Activated CD4-positive, alpha-beta T cell treated with anti-CD3 and anti-CD28 coated beads for 24 hours (primary cell): ENCODE data around the gene GGACT.

Source experiments
- DNase-seq, 2 donors: peaks; one replicate each; pipeline ENCODE4 v3.0.0-alpha.2; 2020; ENCODE audit warnings: low read depth in 2 of 2

The GGACT gene

DNA sequence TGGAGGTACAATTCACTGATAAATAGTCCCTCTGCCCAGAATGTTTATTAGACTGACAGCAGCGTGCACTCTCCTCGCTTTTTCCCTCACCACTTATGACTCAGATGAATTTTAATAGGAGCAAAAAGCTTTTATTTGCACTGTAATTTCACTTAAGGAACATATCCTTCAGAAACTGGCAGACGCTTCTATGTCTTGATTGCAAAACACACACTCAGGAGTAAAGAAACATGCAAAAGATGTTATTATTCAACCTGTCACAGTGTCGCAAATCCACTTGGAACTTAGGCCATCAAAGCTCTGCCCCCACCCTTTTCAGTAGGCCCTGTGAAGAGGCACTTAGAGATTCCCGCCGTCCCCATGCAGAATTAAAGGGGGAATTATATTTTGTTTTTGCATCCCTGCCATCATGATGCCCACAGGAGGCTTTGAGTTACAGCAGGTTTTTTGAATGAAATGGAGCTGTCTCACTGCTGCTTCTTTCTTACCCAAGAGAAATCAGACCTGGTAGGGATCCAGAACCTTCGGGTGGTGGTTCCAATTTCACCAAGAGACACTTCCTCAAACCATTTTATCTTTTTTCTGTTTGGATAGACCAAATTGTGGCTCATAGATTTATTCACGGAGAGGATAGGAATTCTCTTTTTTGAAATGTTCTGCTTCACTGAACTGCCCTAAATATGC is 74.5 kb downstream of the GGACT start:
- DNase-seq, result no peak

DNA sequence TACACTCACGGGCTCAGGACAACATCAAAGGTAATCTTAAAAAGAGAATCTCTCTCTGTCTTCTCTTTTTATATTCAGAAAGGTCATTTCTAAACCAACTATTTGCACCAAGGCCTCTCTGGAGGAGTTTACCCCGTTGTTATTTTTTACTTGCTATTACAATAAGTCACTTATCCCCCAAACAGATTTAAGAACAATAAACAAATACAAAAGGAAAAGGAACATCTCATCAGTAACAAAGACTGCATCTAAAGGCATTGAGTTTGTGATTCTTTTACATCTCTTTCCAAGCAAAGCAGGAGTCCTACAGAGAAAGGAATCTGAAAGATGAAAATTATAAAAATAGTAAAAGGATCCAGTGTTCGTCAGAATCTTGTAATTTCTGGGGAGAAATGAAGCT is 75.4 kb downstream of the GGACT start:
- DNase-seq, result no peak

DNA sequence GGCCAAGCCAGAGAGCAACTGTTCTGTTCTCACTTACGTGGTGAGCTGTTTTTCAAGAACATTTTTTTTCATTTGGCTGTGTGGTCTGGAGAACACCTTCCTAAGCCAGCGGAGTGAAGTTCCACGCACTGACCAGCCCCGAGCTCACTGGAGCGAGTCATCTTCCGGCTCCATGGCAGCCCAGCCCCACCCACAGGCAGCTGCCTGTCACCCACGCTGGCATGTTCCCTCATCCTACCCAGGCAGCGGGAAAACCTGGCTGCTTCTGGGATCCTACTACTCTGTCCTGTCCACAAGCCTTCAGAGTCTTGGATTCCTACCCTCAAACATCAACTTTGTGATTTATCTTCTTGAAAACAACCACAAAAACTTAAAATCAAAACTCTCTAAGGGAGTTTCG is 76.2 kb downstream of the GGACT start:
- no peak for DNase-seq

DNA sequence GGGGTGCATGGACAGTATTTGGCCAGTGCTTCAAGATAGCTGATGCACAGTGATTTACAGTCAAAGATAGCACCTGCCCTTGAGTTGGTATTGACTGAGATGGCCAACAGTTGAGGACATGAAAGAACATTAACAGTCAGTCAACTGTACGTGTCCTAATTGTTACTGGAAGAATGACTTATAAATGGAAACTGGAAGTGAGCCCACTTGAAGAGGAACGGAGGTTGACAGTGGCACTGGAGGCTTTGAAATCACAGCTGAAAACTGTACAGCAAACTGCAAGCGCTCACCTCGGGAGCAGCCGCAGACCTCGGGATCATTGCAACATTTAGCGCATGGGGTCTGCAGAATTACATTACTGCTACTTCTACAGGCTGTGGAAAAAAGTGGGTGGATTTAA is 77.1 kb downstream of the GGACT start:
- no peak for DNase-seq

DNA sequence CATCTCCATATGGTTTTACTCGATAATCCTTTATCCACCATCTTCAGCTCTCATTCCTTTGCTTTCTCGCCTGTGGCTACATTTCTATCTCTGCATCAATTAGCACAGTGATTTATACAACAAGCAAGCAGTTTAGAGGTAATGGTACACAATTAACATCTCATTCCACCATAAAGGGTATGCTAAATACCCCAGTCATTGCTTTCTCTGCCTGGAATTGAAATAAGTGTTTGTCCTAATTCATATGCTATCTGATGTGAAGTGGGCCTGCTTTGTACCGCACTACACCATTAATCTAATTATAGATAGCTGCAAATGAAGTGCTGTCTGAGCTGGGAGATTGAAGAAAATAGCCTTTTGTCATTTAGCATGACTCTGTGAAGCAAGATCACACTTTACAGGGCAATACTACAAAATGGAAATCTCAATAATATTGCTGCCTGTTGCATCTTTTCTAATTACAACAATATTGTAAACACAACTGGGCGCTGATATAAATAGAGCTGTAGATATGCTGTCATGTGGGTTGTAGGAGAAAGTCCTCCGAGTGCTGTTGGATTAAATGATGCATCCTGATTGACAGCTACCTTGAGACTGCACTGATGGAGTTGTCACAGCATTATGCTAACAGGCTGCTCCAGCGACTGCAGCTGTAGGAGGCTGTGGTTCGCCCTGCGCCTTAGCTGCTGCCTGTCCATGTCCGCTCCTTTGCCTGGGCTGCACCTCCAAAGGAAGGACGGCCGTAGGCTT is 78.2 kb downstream of the GGACT start:
- no peak for DNase-seq

DNA sequence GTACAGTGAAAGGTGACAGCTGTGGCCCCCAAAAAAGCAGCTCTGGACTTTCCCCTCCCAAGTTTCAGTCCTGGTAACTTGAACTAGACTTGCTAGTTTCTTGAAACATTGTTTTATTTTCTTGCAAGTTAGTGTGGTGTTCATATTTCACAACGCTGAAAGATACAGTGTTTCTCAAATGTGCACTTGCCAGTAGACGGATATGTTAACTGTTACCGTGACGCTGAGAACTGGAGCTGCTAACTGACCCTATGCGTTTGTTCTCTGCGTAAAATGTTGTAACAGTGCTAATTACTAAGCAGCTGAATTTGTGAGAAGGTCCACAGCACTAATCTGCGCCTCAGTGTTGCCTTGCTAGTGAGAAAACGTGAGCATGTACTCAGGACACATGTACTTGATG is 79.6 kb downstream of the GGACT start:
- no peak for DNase-seq

DNA sequence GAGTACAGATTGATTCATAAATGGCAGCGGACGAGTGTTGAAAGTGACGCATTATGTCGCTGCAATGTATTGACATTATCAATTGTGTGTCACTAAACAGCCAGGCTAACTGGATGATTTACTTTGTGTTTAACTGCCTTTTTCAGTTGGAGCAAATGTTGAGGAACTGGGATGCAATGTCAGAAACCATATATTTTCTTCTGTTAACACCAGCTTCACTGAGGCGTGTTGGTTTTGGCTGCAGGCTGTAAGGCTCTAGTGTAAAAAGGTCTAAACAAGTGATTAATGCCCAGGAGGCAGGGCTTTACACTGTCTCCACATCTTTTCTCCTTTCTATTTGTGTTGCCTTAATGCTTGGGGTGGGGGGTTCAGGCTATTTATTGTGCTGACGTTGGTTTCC is 80.1 kb downstream of the GGACT start:
- no peak for DNase-seq

DNA sequence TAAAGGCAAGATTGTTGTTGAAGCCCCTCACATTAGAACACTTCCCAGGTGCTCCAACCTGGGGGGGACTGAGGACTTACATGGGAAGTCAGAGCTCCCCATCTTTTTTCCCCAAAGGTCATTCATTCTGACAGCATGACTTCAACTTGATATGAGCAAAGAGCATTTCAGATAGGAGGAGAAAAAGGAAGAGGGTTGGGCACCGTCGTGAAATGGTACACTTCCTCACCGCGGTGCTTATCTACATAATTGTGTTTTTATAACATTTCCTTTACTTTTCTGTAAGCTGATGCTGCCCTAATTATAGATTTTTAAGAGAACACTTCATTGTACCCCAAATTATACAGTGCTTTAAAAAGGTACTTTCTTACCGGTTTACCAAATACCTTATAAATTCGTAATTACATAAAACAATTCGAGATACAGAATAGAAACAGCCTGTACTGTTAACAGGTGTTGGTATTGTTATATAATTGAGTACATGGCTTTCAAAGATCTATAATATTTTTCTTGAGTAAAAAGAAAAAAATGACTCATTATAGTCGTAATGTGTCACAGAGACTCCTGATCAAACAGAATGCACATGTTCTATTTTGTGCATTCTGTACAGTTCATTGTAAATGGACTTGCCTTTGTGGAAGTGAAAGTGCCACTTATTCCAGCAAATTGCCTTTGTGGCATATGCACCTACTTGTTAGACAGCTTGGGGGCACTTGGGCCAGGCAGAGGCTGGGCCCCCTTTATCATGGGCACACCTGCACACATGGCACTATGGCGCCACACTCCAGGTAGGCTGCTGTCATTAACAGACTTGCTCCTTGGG is 81.8 kb downstream of the GGACT start:
- DNase-seq, result no peak

DNA sequence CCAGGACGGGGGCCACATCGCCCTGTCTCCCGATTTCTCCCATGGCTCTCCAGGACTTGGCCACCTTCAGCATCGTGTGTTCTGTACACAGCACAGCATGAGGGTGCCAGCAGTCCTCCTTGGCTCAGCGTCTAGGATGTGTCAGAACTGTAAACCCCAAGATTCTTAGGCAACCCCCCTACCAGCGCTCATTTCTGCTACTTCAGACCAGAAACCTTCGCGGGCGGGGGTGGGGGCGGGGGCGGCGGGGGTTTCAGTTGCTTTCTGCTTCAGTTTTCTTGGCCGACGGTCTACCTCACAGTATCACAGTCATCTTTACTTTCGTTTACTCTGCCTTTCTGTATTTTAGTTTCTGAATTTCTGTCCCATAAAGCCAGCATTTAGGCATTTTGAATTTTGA is 82.4 kb downstream of the GGACT start:
- DNase-seq, result peak; percentile 9 to 15

DNA sequence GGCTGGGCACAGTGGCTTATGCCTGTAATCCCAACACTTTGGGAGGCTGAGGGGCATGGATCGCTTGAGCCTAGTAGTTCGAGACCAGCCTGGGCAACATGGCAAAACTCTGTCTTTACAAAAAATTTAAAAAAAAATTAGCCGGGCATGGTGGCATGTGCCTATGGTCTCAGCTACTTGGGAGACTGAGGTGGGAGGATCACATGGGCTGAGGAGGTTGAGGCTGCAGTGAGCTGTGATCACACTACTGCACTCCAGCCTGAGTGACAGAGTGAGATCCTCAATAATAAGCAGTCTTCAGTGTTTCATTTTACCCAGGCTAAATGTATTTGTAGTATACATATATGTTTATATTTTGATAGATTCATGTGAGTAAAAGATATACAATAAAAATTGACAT is 85.0 kb downstream of the GGACT start:
- DNase-seq, result no peak

DNA sequence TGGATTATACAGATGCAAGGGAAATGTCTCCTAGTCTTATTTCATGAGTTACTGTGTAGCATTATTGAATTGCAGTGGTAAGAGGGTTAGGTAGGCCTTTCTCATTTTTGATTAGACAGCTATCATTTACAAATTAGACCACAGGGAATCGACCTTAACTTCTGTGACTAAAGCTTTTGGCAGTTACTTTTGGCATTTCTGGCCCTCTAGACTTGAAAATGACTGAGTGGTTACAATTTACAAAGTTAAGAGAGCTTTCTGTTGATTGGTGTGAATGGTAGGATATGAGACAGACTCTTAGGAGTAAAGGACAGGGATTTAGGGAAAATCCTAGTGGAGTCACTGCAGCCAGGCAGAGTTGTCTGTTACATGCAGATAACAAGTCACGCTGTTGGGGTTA is 86.1 kb downstream of the GGACT start:
- DNase-seq, result no peak

DNA sequence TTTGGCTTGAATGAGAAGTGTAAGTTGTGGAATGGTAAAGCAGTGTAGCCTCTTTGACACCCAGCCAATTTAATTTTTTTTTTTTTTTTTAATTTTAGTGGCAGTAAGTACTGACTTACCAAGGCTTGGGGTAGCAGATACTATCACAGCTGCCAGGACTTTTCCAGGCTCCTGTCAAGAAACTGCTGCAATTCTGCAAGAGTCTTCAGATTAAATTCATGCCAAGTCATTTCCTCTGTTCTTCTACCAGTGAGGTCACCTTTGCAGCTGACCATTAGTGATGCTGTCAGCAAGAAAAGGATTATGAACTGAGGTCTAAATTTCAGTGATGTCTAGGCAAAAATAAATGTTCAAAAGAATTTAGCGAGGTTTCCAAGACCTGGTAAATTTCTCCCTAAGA is 91.2 kb downstream of the GGACT start:
- DNase-seq, result no peak

DNA sequence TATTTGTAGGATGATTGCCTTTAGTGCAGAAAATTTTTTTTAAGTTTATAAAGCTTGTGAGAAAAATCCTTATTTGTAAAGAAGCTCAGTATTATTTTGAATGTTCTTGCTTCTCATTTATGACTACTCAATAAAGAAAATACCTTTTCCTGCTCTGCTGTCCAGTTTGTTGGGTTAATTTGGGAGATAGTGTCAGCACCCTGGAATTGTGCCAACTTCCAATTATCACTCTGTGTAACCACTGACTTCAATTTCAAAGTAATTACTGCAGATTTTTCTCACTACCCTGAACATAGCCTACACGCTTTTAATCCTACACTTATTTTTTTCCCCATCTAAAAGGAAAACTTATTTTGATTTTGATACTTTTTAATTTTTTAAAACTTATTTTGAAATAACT is 93.1 kb downstream of the GGACT start:
- DNase-seq, result no peak

DNA sequence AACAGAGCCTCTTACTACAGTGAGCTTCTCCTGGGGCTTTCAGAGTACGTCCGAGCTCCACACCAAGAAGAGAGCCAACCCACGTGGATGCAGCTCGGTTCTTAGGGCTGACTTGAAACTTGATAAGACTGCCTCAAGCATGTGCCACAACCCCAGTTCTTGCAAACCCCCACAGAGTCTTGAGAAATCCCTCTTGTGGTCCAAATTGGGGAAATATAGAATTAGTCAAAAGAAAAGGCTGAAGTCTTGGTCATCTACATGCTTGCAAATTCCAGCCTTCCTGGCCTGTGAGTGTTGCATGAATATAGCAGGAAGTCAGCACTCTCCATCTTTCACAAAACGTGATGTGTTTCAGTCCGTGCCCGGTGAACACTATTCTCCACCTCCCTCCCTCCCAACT is 95.2 kb downstream of the GGACT start:
- no peak for DNase-seq

DNA sequence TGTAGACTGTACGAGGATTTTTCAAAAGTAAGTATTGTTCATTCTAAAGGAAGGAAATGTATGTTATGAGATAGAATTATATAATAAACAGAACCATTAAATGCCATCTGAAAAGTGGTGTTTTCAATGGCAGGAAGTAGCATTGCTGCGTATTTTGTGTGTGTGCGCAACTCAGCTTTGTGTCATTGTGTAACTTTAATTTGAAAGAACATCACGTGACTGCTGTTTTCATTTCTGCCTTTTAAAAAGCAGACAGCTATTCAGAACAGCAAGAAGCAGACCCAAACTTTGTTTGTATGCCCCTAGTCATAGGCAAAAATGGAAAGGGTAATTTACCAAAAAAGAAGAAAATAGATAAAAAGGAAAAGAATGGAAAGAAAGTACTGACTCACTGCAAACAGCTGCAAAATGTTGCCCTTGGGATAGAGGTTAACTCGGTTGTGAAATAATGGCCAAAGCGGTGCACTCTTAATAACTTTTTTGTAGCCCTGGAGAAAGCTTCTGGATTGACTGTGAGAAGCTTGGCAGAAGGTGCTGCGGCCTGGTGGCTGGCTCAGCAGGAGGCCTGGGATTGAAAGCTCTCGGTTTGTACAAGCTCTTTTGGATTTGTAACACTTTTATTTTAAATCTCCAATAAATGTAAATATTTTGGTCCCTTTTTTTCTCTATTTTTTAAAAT is 97.3 kb downstream of the GGACT start:
- DNase-seq, result no peak

DNA sequence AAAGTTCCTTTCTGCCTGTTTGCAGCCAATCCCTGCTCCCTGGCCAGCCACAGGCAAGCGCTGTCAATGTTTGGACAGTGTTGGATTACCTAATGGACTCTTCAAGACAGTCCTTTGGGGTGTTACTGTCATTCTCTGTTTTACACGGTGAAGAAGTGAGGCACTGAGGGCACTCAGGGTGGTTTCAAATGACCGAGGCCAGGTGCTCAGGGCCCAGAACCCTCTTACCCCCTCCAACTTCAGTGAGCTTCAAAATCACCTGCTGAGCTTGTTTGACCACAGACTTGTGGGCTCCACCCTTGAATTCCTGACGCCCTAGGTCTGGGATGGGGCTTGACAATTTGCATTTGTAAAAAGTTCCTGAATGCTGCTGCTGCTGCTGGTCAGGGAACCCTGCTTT is 97.9 kb downstream of the GGACT start:
- DNase-seq, result no peak

DNA sequence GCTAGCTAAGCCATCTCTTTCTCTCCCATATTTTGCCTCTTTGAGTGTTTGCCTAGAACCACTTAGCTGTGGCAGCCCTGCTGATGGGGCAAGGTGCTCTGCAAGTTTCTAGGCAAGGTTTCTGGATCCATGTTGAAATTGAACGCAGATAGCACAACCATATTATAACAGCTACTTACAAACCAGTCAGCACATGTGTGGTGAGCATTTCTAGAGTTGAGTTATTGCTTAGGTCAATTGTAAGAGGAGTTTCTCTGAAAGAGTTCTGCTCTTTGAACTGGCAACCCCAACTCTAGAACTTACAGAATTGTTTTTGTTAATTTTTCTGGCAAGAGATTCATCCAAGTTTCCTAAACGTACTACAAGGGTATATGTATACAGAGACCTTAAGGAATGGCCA is 103.3 kb downstream of the GGACT start:
- no peak for DNase-seq

DNA sequence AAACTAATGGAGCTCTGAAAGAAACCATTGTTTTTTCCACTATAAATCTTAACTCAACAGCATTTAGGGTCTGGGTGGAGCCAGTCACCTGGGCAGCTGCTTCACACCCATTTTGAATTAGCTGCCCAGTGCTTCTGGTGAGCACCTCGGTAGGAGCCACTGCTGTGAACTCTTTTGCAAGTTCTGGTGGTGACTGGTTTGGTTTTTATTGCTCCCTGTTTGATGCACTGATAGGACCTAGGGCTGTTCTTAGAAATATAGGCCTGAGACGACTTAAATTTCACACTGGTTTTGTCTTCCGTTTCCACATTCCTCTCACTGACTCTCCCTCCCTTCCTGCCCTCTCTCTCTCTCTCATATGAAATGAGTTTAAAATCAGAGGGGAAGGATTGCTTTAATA is 103.9 kb downstream of the GGACT start:
- DNase-seq, result no peak

DNA sequence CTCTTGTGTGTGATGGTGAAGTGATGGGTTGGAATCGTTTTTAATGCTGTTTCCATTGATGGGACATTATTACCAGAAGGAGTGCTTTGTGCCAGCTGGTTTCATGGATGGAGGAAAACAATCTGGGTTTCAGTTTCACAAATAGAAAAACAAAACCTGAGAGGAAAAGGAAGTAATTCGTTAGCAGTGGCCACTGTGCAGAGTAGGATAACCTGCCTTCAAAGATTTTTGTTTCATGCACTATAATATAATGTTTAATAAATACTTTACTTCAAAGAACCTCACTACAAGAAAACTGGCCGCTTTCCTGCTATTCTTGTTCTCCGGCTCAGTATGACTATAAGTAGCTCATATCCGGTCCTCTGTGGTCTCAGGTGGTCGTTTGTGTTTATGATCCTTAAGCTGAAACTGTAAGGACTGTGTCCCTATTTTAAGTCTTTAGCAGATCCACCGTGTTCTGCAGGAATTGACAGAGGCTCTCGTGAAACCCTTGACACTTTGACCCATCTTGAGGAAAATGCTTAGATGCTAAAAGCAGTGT is 104.7 kb downstream of the GGACT start:
- no peak for DNase-seq

DNA sequence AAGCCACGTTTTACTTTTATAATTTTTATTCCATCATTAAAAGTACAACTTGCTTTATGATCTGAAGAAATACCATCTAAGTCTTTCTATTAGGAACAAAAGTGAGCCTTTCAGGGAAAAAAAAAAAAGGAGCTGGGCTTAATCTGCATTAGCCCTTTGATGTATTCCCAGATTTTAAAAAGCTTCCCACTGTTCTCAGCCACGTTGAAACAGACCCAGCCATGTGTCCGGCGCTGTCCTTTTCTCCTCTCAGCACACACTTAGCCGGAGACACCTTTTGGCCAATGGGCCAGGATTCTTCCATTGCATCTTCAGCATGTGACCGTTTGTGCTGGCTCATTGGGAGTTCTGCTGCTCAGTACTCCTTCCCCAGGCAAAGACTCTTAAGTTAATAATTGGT is 105.5 kb downstream of the GGACT start:
- DNase-seq, result no peak

DNA sequence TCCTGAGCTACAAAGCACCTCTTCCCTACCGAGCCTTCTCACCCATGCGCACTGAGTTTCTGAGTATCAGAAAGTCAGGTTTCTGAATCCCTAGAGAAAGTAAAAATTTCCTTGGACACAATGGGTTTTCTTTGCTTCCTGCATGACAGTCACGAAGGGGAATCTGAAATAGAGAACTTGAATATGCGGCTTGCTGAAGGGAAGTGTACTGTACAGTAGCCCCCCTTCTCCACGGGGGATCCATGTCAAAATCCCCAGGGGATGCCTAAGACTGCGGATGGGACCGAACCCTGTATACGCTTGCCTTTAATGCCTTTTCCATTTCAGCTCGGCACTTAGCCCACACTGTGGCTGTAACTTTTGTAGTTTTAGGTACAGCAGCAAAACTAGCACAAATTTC is 107.9 kb downstream of the GGACT start:
- no peak for DNase-seq
